MM.1S (cell line): ENCODE data around the gene POLN.

Experiments used
- DNase-seq: peaks from one replicate; pipeline ENCODE4 v3.0.0-alpha.2; 2015
- H2AFZ ChIP-seq: fragments of 300-600 bp; sonication (generic); 2 replicates; pipeline ENCODE4 v1.6.0; 2016; ENCODE audit warnings: antibody characterized with exemption, low read length
- H3F3A ChIP-seq: fragments of 300-600 bp; sonication (generic); 2 replicates; pipeline ENCODE4 v1.6.1; 2016; ENCODE audit warnings: mild to moderate bottlenecking, antibody characterized with exemption, low read length, moderate library complexity, mixed read lengths; ENCODE audit not compliant: insufficient read depth
- H3K27ac ChIP-seq: fragments of 300-600 bp; sonication (generic); 2 replicates; pipeline ENCODE4 v1.5.1; 2016; ENCODE audit warnings: mild to moderate bottlenecking, low read length
- H3K27me3 ChIP-seq: fragments of 300-600 bp; sonication (generic); replicated peaks from 2 replicates; pipeline ENCODE4 v1.6.0; 2016; ENCODE audit warnings: low read length; ENCODE audit not compliant: insufficient read depth
- H3K36me3 ChIP-seq: fragments of 300-600 bp; sonication (generic); replicated peaks from 2 replicates; pipeline ENCODE4 v1.6.1; 2016; ENCODE audit warnings: mild to moderate bottlenecking, low read length, mixed read lengths; ENCODE audit not compliant: insufficient read depth
- H3K4me1 ChIP-seq: fragments of 300-600 bp; sonication (generic); 2 replicates; pipeline ENCODE4 v1.6.1; 2016; ENCODE audit warnings: low read length, mixed read lengths
- H3K4me2 ChIP-seq: fragments of 300-600 bp; sonication (generic); 2 replicates; pipeline ENCODE4 v1.6.0; 2016; ENCODE audit warnings: low read depth, low read length
- H3K4me3 ChIP-seq: fragments of 300-600 bp; sonication (generic); 2 replicates; pipeline ENCODE4 v1.5.1; 2016; ENCODE audit warnings: low read length, mixed read lengths
- H3K79me2 ChIP-seq: fragments of 300-600 bp; sonication (generic); 2 replicates; pipeline ENCODE4 v1.6.1; 2016; ENCODE audit warnings: mixed run types, low read length, mixed read lengths
- H3K9ac ChIP-seq: fragments of 300-600 bp; sonication (generic); 2 replicates; pipeline ENCODE4 v1.6.1; 2016; ENCODE audit warnings: low read length, mixed read lengths
- H3K9me2 ChIP-seq: fragments of 300-600 bp; sonication (generic); replicated peaks from 2 replicates; pipeline ENCODE4 v1.6.1; 2016; ENCODE audit warnings: mild to moderate bottlenecking, low read length, mixed read lengths; ENCODE audit not compliant: insufficient read depth
- H3K9me3 ChIP-seq: fragments of 300-600 bp; sonication (generic); replicated peaks from 2 replicates; pipeline ENCODE4 v1.6.1; 2016; ENCODE audit warnings: mild to moderate bottlenecking, low read length, mixed read lengths; ENCODE audit not compliant: insufficient read depth
- H4K20me1 ChIP-seq: fragments of 300-600 bp; sonication (generic); 2 replicates; pipeline ENCODE4 v1.6.1; 2016; ENCODE audit warnings: mild to moderate bottlenecking, low read length, moderate library complexity, mixed read lengths; ENCODE audit not compliant: insufficient read depth
- CTCF ChIP-seq: fragments of 300-600 bp; sonication (generic); IDR thresholded peaks from 2 replicates; pipeline ENCODE4 v1.5.1; 2016; ENCODE audit warnings: antibody characterized with exemption, low read length, mixed read lengths
- EZH2 ChIP-seq: fragments of 300-600 bp; sonication (generic); optimal IDR thresholded peaks from 2 replicates; pipeline ENCODE3; 2017; ENCODE audit warnings: low read depth, mild to moderate bottlenecking, antibody characterized with exemption, low read length, mixed read lengths
- EZH2phosphoT487 ChIP-seq: fragments of 300-600 bp; sonication (generic); IDR thresholded peaks from 2 replicates; pipeline ENCODE4 v1.6.1; 2018; ENCODE audit warnings: antibody characterized with exemption, low read length

POLN gene

GRCh38 chr4:2105559-2105958 lies 136.4 kb downstream of the POLN start:
- Histone ChIP-seq H3K27ac (no peak overlapping the region), H3F3A (no peaks in the 10 kb centered on the region), H3K4me2 (no peak overlapping the region), H2AFZ (no peak overlapping the region), H3K9me2 (no peaks in the 10 kb centered on the region), H3K9me3 (no peaks in the 10 kb centered on the region), H3K4me3 (no peak overlapping the region), H3K36me3 (no peaks in the 10 kb centered on the region), H3K79me2 (no peaks in the 10 kb centered on the region), H4K20me1 (0 out of 2 replicates have a peak, but pooled peaks cover 3% of the 10 kb centered on the region), H3K27me3 (0 out of 2 replicates have a peak, but pooled peaks cover 3% of the 10 kb centered on the region), H3K4me1 (0 out of 2 replicates have a peak, but pooled peaks cover 3% of the 10 kb centered on the region), H3K9ac (no peak overlapping the region)
- no peak for DNase-seq
- TF ChIP-seq EZH2 = no peak
- no peak for TF ChIP-seq CTCF

GRCh38 chr4:2104556-2105345 lies 137.2 kb downstream of the POLN start:
- Histone ChIP-seq H3K9ac (no peak overlapping the region), H3K27me3 (0 out of 2 replicates have a peak, but pooled peaks cover 3% of the 10 kb centered on the region), H3F3A (no peaks in the 10 kb centered on the region), H3K27ac (no peak overlapping the region), H3K4me2 (no peak overlapping the region), H2AFZ (no peak overlapping the region), H4K20me1 (0 out of 2 replicates have a peak, but pooled peaks cover 3% of the 10 kb centered on the region), H3K9me2 (no peaks in the 10 kb centered on the region), H3K36me3 (no peaks in the 10 kb centered on the region), H3K4me1 (0 out of 2 replicates have a peak, but pooled peaks cover 3% of the 10 kb centered on the region), H3K79me2 (no peaks in the 10 kb centered on the region), H3K4me3 (no peak overlapping the region), H3K9me3 (no peaks in the 10 kb centered on the region)
- TF ChIP-seq EZH2 = no peak
- no peak for TF ChIP-seq EZH2phosphoT487
- no peak for TF ChIP-seq CTCF
- no peak for DNase-seq

GRCh38 chr4:2103843-2104547 lies 137.9 kb downstream of the POLN start:
- H3F3A ChIP-seq = no peaks in the 10 kb centered on the region
- no peak overlapping the region for H2AFZ ChIP-seq
- H3K4me2 ChIP-seq = no peak overlapping the region
- H4K20me1 ChIP-seq = 0 out of 2 replicates have a peak, but pooled peaks cover 3% of the 10 kb centered on the region
- no peak overlapping the region for H3K4me3 ChIP-seq
- H3K79me2 ChIP-seq = no peaks in the 10 kb centered on the region
- H3K4me1 ChIP-seq = 0 out of 2 replicates have a peak, but pooled peaks cover 3% of the 10 kb centered on the region
- H3K36me3 ChIP-seq = no peaks in the 10 kb centered on the region
- TF ChIP-seq EZH2phosphoT487 (no peak), EZH2 (no peak), CTCF (no peak)
- no peaks in the 10 kb centered on the region for H3K9me3 ChIP-seq
- no peak overlapping the region for H3K9ac ChIP-seq
- 0 out of 2 replicates have a peak, but pooled peaks cover 3% of the 10 kb centered on the region for H3K27me3 ChIP-seq
- H3K9me2 ChIP-seq = no peaks in the 10 kb centered on the region
- DNase-seq = no peak
- no peak overlapping the region for H3K27ac ChIP-seq
